Tibial artery (tissue), 4 donors: ENCODE results near the gene CALN1.
"Not testable (repeated sequence)": the region's sequence is repeated elsewhere in the genome, so short reads cannot be mapped to it uniquely, and the experiment has no call there.

ENCODE experiments used
- DNase-seq, 2 donors: peaks; one replicate each; pipeline ENCODE4 v3.0.0-alpha.2; 2019
- H3K27ac ChIP-seq, 2 donors: fragments of 200-600 bp; sonication (generic) in 1 of 2; 1 replicate in 1 of 2; 2 replicates in 1 of 2; pipeline ENCODE4 v1.5.1; 2018 to 2019; ENCODE audit warnings: mild to moderate bottlenecking in 1 of 2
- H3K27me3 ChIP-seq, 2 donors: fragments of 200-600 bp; sonication (generic) in 1 of 2; one replicate each; pipeline versions ENCODE4 v1.5.1 to v1.6.0; 2016 to 2019
- H3K36me3 ChIP-seq, 3 donors: fragments of 200-600 bp; sonication (generic) in 2 of 3; one replicate each; pipeline ENCODE4 v1.5.1; 2016 to 2019; ENCODE audit warnings: mild to moderate bottlenecking in 2 of 3
- H3K4me1 ChIP-seq, 4 donors: fragments of 200-600 bp; sonication (generic) in 2 of 4; 1 replicate in 3 of 4; 2 replicates in 1 of 4; pipeline ENCODE4 v1.5.1; 2016 to 2019
- H3K4me3 ChIP-seq, 2 donors: fragments of 200-600 bp; sonication (generic) in 1 of 2; 1 replicate in 1 of 2; 2 replicates in 1 of 2; pipeline ENCODE4 v1.5.1; 2018 to 2019; ENCODE audit warnings: mild to moderate bottlenecking in 2 of 2
- H3K9me3 ChIP-seq, 3 donors: fragments of 200-600 bp; sonication (generic) in 1 of 3; one replicate each; pipeline ENCODE4 v1.5.1; 2016 to 2019
- CTCF ChIP-seq, 2 experiments: fragments of 200-600 bp in 1 of 2; fragments of 450-650 bp in 1 of 2; IDR thresholded peaks; one replicate each; pipeline ENCODE4 v1.5.1; 2017 to 2019; ENCODE audit warnings: antibody characterized with exemption in 2 of 2, mild to moderate bottlenecking in 1 of 2, moderate library complexity in 1 of 2
- intact Hi-C: fragments of 100-400 bp; cut with DNase I; formaldehyde crosslinking; loops from one replicate; pipeline ENCODE4 v1.15.0; 2023; ENCODE audit warnings: low total_unique reads

Gene CALN1

GRCh38 chr7:72072901-72073300 lies 339.2 kb downstream of the CALN1 start:
- no peak for DNase-seq
- peaks cover 4 to 13% (median 10%) of the 10 kb centered on the region in 3 donors for H3K9me3 ChIP-seq
- H3K4me1 ChIP-seq: no peaks in the 10 kb centered on the region
- H3K36me3 ChIP-seq: no peaks in the 10 kb centered on the region
- intact Hi-C loops: no loop called here
- no peak overlapping the region for H3K4me3 ChIP-seq
- no peak overlapping the region for H3K27ac ChIP-seq
- TF ChIP-seq CTCF (IDR thresholded peaks at IDR 0.05): no peak
- H3K27me3 ChIP-seq: no peaks in the 10 kb centered on the region

- TF ChIP-seq CTCF (IDR thresholded peaks at IDR 0.05): no peak
- Histone ChIP-seq H3K36me3 (no peaks in the 10 kb centered on the region), H3K4me3 (no peak overlapping the region), H3K4me1 (no peaks in the 10 kb centered on the region), H3K9me3 (peaks cover 4 to 10% (median 9%) of the 10 kb centered on the region in 3 donors), H3K27me3 (no peaks in the 10 kb centered on the region), H3K27ac (no peak overlapping the region)
- DNase-seq: no peak
- intact Hi-C loops: no loop called here
Observed at GRCh38 chr7:72069263-72069662, 342.9 kb downstream of the CALN1 start.

- intact Hi-C loops, DNase-seq, H3K36me3 ChIP-seq, H3K4me1 ChIP-seq, H3K27ac ChIP-seq, H3K4me3 ChIP-seq, H3K27me3 ChIP-seq: not testable (repeated sequence)
- H3K9me3 ChIP-seq: peaks cover 0 to 15% (median under 1%) of the 10 kb centered on the region in 3 donors
Observed at GRCh38 chr7:72065764-72066163, 346.4 kb downstream of the CALN1 start.

- H3K27me3 ChIP-seq: no peaks in the 10 kb centered on the region
Observed at GRCh38 chr7:72064916-72065315, 347.2 kb downstream of the CALN1 start.

GRCh38 chr7:72063330-72063729 lies 348.8 kb downstream of the CALN1 start:
- no peak overlapping the region for H3K4me3 ChIP-seq
- TF ChIP-seq CTCF (IDR thresholded peaks at IDR 0.05): no peak
- H3K27me3 ChIP-seq: no peaks in the 10 kb centered on the region
- no peak overlapping the region for H3K27ac ChIP-seq
- H3K36me3 ChIP-seq: no peaks in the 10 kb centered on the region
- intact Hi-C loops: no loop called here
- H3K9me3 ChIP-seq: peaks cover 0 to 7% (median 0%) of the 10 kb centered on the region in 3 donors
- DNase-seq: no peak
- H3K4me1 ChIP-seq: no peaks in the 10 kb centered on the region

More at GRCh38 chr7:72064916-72065315, 347.2 kb downstream of the CALN1 start:
- intact Hi-C loops: no loop called here
- no peaks in the 10 kb centered on the region for H3K36me3 ChIP-seq
- DNase-seq: no peak
- H3K9me3 ChIP-seq: peaks cover 0 to 10% (median 0%) of the 10 kb centered on the region in 3 donors
- H3K4me1 ChIP-seq: no peaks in the 10 kb centered on the region
- no peak overlapping the region for H3K27ac ChIP-seq
- no peak overlapping the region for H3K4me3 ChIP-seq
- no peak for TF ChIP-seq CTCF (IDR thresholded peaks at IDR 0.05)

- no peak for TF ChIP-seq CTCF (IDR thresholded peaks at IDR 0.05)
- intact Hi-C loops: no loop called here
- Histone ChIP-seq H3K27me3 (no peaks in the 10 kb centered on the region), H3K4me1 (no peaks in the 10 kb centered on the region), H3K9me3 (peaks cover 0 to 7% (median 0%) of the 10 kb centered on the region in 3 donors), H3K36me3 (no peaks in the 10 kb centered on the region), H3K4me3 (no peak overlapping the region), H3K27ac (no peak overlapping the region)
- no peak for DNase-seq
Observed at GRCh38 chr7:72062666-72063065, 349.5 kb downstream of the CALN1 start.
